ENCODE measurements around the gene RHOD. TPM values are rescaled to one million over a fixed set of nuclear protein-coding genes. Genes with fewer than 3 reads are reported as not detected.
A peak's percentile ranks its signal among the peaks of the same experiment; 100 is the strongest.

RHOD gene
- total RNA-seq, 1 experiment from 2014 or later, result 33.5 TPM

DNA sequence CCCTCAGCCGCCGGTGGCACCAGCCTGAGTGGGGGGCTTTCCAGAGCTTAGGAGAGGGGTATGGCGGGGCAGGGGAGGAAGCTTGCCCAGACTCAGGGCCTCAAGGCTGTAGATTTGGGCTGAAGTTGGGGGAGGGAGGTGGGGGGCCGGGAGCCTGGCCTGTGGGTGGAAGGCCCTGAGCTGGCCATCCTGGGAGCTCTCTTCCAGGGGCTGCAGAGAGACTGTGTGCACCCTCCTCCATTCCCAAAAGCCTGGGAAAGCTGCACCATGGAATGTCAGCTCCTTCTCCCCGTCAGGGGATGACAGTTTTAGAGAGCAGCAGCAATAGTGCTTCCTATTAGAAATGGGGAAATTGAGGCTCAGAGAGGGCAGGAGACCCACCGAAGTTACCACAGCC is 32.7 kb upstream of the RHOD start:
- TF ChIP-seq SIN3A (IDR thresholded peaks at IDR 0.05; ENCODE audit: borderline replicate concordance, insufficient read depth, low read depth, low read length) (no peak), POLR2AphosphoS5 (IDR thresholded peaks at IDR 0.05; ENCODE audit: low read depth, low read length) (no peak), TCF7L2 (IDR thresholded peaks at IDR 0.05; ENCODE audit: low read depth, low read length) (no peak)
- TF ChIP-seq, protein P1, sequence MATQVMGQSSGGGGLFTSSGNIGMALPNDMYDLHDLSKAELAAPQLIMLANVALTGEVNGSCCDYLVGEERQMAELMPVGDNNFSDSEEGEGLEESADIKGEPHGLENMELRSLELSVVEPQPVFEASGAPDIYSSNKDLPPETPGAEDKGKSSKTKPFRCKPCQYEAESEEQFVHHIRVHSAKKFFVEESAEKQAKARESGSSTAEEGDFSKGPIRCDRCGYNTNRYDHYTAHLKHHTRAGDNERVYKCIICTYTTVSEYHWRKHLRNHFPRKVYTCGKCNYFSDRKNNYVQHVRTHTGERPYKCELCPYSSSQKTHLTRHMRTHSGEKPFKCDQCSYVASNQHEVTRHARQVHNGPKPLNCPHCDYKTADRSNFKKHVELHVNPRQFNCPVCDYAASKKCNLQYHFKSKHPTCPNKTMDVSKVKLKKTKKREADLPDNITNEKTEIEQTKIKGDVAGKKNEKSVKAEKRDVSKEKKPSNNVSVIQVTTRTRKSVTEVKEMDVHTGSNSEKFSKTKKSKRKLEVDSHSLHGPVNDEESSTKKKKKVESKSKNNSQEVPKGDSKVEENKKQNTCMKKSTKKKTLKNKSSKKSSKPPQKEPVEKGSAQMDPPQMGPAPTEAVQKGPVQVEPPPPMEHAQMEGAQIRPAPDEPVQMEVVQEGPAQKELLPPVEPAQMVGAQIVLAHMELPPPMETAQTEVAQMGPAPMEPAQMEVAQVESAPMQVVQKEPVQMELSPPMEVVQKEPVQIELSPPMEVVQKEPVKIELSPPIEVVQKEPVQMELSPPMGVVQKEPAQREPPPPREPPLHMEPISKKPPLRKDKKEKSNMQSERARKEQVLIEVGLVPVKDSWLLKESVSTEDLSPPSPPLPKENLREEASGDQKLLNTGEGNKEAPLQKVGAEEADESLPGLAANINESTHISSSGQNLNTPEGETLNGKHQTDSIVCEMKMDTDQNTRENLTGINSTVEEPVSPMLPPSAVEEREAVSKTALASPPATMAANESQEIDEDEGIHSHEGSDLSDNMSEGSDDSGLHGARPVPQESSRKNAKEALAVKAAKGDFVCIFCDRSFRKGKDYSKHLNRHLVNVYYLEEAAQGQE (IDR thresholded peaks at IDR 0.05; ENCODE audit: insufficient read depth in 1 of 2, low read depth in 2 of 2, low read length in 1 of 2), result no peak
- TF ChIP-seq, protein P2, sequence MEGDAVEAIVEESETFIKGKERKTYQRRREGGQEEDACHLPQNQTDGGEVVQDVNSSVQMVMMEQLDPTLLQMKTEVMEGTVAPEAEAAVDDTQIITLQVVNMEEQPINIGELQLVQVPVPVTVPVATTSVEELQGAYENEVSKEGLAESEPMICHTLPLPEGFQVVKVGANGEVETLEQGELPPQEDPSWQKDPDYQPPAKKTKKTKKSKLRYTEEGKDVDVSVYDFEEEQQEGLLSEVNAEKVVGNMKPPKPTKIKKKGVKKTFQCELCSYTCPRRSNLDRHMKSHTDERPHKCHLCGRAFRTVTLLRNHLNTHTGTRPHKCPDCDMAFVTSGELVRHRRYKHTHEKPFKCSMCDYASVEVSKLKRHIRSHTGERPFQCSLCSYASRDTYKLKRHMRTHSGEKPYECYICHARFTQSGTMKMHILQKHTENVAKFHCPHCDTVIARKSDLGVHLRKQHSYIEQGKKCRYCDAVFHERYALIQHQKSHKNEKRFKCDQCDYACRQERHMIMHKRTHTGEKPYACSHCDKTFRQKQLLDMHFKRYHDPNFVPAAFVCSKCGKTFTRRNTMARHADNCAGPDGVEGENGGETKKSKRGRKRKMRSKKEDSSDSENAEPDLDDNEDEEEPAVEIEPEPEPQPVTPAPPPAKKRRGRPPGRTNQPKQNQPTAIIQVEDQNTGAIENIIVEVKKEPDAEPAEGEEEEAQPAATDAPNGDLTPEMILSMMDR (IDR thresholded peaks at IDR 0.05), result no peak
- ChIA-PET CTCF (interaction anchor here (0.7 kb wide), 1 partner anchor 143 kb away, joined by 3 read pairs; no protein-coding TSS in a partner anchor), POLR2A (interaction anchor here (0.5 to 0.6 kb wide), 2 partner anchors 73 to 433 kb away, joined by 3 to 8 read pairs; no protein-coding TSS in a partner anchor)
- in situ Hi-C loops (cut with HindIII; ENCODE audit: low pct_unique_long_range_greater_than_20kb, low sequenced_read_pairs), result no loop called here
- intact Hi-C loops (cut with micrococcal nuclease; ENCODE audit: unreplicated experiment), result loop anchor here (5.0 kb wide), 1 partner anchor 67 kb away; the partner anchor contains the start of gene PC
- DNase-seq (ENCODE audit: low read depth, low spot score) (no peak), ATAC-seq (peak; percentile 32)
- Histone ChIP-seq H3K27ac (ENCODE audit: low read length) (no peak overlapping the region), H3K9me3 (ENCODE audit: control insufficient read depth, insufficient read depth, low read depth, low read length) (no peaks in the 10 kb centered on the region), H3K4me1 (ENCODE audit: control insufficient read depth, insufficient read depth, low read length) (peaks cover 12% of the 10 kb centered on the region), H3K4me3 (ENCODE audit: low read depth in 2 of 2, low read length in 2 of 2) (peak overlapping the region; percentile 40 to 43), H3K36me3 (ENCODE audit: control insufficient read depth, insufficient read depth, low read length) (no peaks in the 10 kb centered on the region), H3K27me3 (ENCODE audit: control insufficient read depth, insufficient read depth, low read length) (0 out of 2 replicates have a peak, but pooled peaks cover 4% of the 10 kb centered on the region)
- BruUV-seq (replicated peaks), result no TSS peak

DNA sequence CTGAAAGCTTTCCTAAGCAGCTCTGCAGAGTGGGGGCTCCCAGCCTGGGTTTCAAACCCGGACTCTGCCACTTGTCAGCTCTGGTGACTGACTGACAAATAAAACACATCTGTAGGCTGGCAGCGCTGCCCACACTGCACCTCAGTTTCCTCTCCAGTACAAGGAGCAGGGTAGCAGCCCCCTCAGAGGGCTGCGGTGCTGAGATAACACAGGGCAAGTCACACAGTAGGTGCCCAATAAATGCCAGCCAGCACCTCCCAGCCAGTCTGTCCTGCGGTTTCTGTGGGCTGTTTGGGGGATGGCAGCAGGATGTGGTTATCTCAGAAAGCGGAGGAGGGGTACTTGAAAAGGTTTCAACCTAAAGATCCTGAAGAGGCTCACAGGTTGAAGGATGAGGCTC is 32.2 kb upstream of the RHOD start:
- no peak overlapping the region for H3K4me3 ChIP-seq (ENCODE audit: low read depth in 2 of 2, low read length in 2 of 2)

More for the DNA sequence above, 32.2 kb upstream of the RHOD start:
- no peak for TF ChIP-seq SIN3A (IDR thresholded peaks at IDR 0.05; ENCODE audit: borderline replicate concordance, insufficient read depth, low read depth, low read length)
- TF ChIP-seq, protein P1 (IDR thresholded peaks at IDR 0.05; ENCODE audit: insufficient read depth in 1 of 2, low read depth in 2 of 2, low read length in 1 of 2), result no peak
- TF ChIP-seq, protein P2 (IDR thresholded peaks at IDR 0.05), result no peak
- no peak for TF ChIP-seq POLR2AphosphoS5 (IDR thresholded peaks at IDR 0.05; ENCODE audit: low read depth, low read length)
- no peak for TF ChIP-seq TCF7L2 (IDR thresholded peaks at IDR 0.05; ENCODE audit: low read depth, low read length)
- intact Hi-C loops (cut with micrococcal nuclease; ENCODE audit: unreplicated experiment) (loop anchor here (5.0 kb wide), 1 partner anchor 67 kb away; the partner anchor contains the start of gene PC), in situ Hi-C loops (cut with HindIII; ENCODE audit: low pct_unique_long_range_greater_than_20kb, low sequenced_read_pairs) (no loop called here)
- H3K27me3 ChIP-seq (ENCODE audit: control insufficient read depth, insufficient read depth, low read length), result 0 out of 2 replicates have a peak, but pooled peaks cover 4% of the 10 kb centered on the region
- H3K27ac ChIP-seq (ENCODE audit: low read length), result no peak overlapping the region
- no peaks in the 10 kb centered on the region for H3K36me3 ChIP-seq (ENCODE audit: control insufficient read depth, insufficient read depth, low read length)
- H3K9me3 ChIP-seq (ENCODE audit: control insufficient read depth, insufficient read depth, low read depth, low read length), result no peaks in the 10 kb centered on the region
- ATAC-seq (no peak), DNase-seq (ENCODE audit: low read depth, low spot score) (no peak)
- BruUV-seq (replicated peaks), result no TSS peak
- ChIA-PET POLR2A (no interaction called here), CTCF (interaction anchor here (0.7 kb wide), 1 partner anchor 144 kb away, joined by 3 read pairs; no protein-coding TSS in a partner anchor)
- peaks cover 12% of the 10 kb centered on the region for H3K4me1 ChIP-seq (ENCODE audit: control insufficient read depth, insufficient read depth, low read length)
